ENCODE measurements around the gene ESRRB. TPM values are rescaled to one million over a fixed set of nuclear protein-coding genes. Genes with fewer than 3 reads are reported as not detected.
"Not testable (repeated sequence)": the region's sequence is repeated elsewhere in the genome, so short reads cannot be mapped to it uniquely, and the experiment has no call there.

The ESRRB gene
- total RNA-seq, 1 donor from 2014 or later, result 0.23 TPM

DNA sequence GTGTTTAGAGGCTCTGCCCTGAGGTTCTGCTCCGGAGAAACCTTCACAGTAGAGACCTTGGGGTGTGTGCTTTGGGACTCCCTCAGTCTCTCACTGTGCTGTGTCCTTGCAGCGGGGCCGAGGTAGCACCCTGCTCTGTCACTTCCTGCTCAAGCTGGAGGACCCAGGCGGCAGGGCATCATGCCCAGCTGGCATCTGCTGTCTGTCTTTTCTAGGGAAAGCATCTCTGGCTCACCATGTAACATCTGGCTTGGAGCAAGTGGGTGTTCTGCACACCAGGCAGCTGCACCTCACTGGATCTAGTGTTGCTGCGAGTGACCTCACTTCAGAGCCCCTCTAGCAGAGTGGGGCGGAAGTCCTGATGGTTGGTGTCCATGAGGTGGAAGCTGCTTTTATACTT, 124.5 kb downstream of the ESRRB start:
- no peaks in the 10 kb centered on the region for H3K9me3 Mint-ChIP-seq
- H3K4me1 Mint-ChIP-seq (ENCODE audit: low read depth), result no peaks in the 10 kb centered on the region
- no peak overlapping the region for H3K4me3 Mint-ChIP-seq (ENCODE audit: low read depth)
- no peaks in the 10 kb centered on the region for H3K36me3 Mint-ChIP-seq (ENCODE audit: low read depth)
- H3K27ac Mint-ChIP-seq, result no peak overlapping the region
- intact Hi-C loops (cut with micrococcal nuclease), result no loop called here
- DNase-seq (ENCODE audit: low spot score), result no peak
- H3K27me3 Mint-ChIP-seq (ENCODE audit: low read depth), result no peaks in the 10 kb centered on the region

GRCh38 chr14:76501156-76501720, 125.3 kb downstream of the ESRRB start:
- Mint-ChIP-seq H3K9me3 (no peaks in the 10 kb centered on the region), H3K4me3 (ENCODE audit: low read depth) (no peak overlapping the region), H3K27me3 (ENCODE audit: low read depth) (no peaks in the 10 kb centered on the region), H3K27ac (no peak overlapping the region), H3K4me1 (ENCODE audit: low read depth) (no peaks in the 10 kb centered on the region), H3K36me3 (ENCODE audit: low read depth) (no peaks in the 10 kb centered on the region)
- intact Hi-C loops (cut with micrococcal nuclease), result no loop called here
- no peak for DNase-seq (ENCODE audit: low spot score)

- Mint-ChIP-seq H3K27me3 (ENCODE audit: low read depth) (no peaks in the 10 kb centered on the region), H3K4me1 (ENCODE audit: low read depth) (no peaks in the 10 kb centered on the region)
Observed at GRCh38 chr14:76502219-76502618, 126.3 kb downstream of the ESRRB start.

GRCh38 chr14:76502638-76503037, 126.7 kb downstream of the ESRRB start:
- H3K27me3 Mint-ChIP-seq (ENCODE audit: low read depth), result no peaks in the 10 kb centered on the region
- intact Hi-C loops (cut with micrococcal nuclease), result no loop called here
- no peaks in the 10 kb centered on the region for H3K9me3 Mint-ChIP-seq
- H3K27ac Mint-ChIP-seq, result no peak overlapping the region
- H3K4me3 Mint-ChIP-seq (ENCODE audit: low read depth), result no peak overlapping the region
- H3K36me3 Mint-ChIP-seq (ENCODE audit: low read depth), result no peaks in the 10 kb centered on the region
- no peaks in the 10 kb centered on the region for H3K4me1 Mint-ChIP-seq (ENCODE audit: low read depth)
- no peak for DNase-seq (ENCODE audit: low spot score)

More at GRCh38 chr14:76502219-76502618, 126.3 kb downstream of the ESRRB start:
- H3K9me3 Mint-ChIP-seq, result no peaks in the 10 kb centered on the region
- no peaks in the 10 kb centered on the region for H3K36me3 Mint-ChIP-seq (ENCODE audit: low read depth)
- DNase-seq (ENCODE audit: low spot score), result no peak
- intact Hi-C loops (cut with micrococcal nuclease), result no loop called here
- H3K27ac Mint-ChIP-seq, result no peak overlapping the region
- H3K4me3 Mint-ChIP-seq (ENCODE audit: low read depth), result no peak overlapping the region

GRCh38 chr14:76509311-76509710, 133.4 kb downstream of the ESRRB start:
- Mint-ChIP-seq H3K27me3 (ENCODE audit: low read depth) (peaks cover 7% of the 10 kb centered on the region), H3K4me3 (ENCODE audit: low read depth) (no peak overlapping the region), H3K36me3 (ENCODE audit: low read depth) (no peaks in the 10 kb centered on the region), H3K9me3 (no peaks in the 10 kb centered on the region), H3K4me1 (ENCODE audit: low read depth) (no peaks in the 10 kb centered on the region), H3K27ac (no peak overlapping the region)
- no peak for DNase-seq (ENCODE audit: low spot score)
- intact Hi-C loops (cut with micrococcal nuclease), result no loop called here

- Mint-ChIP-seq H3K4me3 (ENCODE audit: low read depth) (no peak overlapping the region), H3K27me3 (ENCODE audit: low read depth) (peaks cover 7% of the 10 kb centered on the region), H3K4me1 (ENCODE audit: low read depth) (no peaks in the 10 kb centered on the region), H3K27ac (no peak overlapping the region), H3K36me3 (ENCODE audit: low read depth) (no peaks in the 10 kb centered on the region), H3K9me3 (no peaks in the 10 kb centered on the region)
- intact Hi-C loops (cut with micrococcal nuclease), result no loop called here
- no peak for DNase-seq (ENCODE audit: low spot score)
Observed at GRCh38 chr14:76510181-76510580, 134.2 kb downstream of the ESRRB start.

GRCh38 chr14:76514213-76514998, 138.5 kb downstream of the ESRRB start:
- Mint-ChIP-seq H3K4me3 (ENCODE audit: low read depth) (no peak overlapping the region), H3K36me3 (ENCODE audit: low read depth) (no peaks in the 10 kb centered on the region), H3K27me3 (ENCODE audit: low read depth) (peaks cover 9% of the 10 kb centered on the region), H3K9me3 (no peaks in the 10 kb centered on the region), H3K4me1 (ENCODE audit: low read depth) (no peaks in the 10 kb centered on the region), H3K27ac (no peak overlapping the region)
- intact Hi-C loops (cut with micrococcal nuclease), result no loop called here
- no peak for DNase-seq (ENCODE audit: low spot score)

- Mint-ChIP-seq H3K27ac (no peak overlapping the region), H3K4me3 (ENCODE audit: low read depth) (no peak overlapping the region), H3K27me3 (ENCODE audit: low read depth) (peaks cover 9% of the 10 kb centered on the region), H3K9me3 (no peaks in the 10 kb centered on the region), H3K36me3 (ENCODE audit: low read depth) (no peaks in the 10 kb centered on the region), H3K4me1 (ENCODE audit: low read depth) (no peaks in the 10 kb centered on the region)
- intact Hi-C loops (cut with micrococcal nuclease), result no loop called here
- no peak for DNase-seq (ENCODE audit: low spot score)
Observed at GRCh38 chr14:76516884-76517283, 140.9 kb downstream of the ESRRB start.

DNA sequence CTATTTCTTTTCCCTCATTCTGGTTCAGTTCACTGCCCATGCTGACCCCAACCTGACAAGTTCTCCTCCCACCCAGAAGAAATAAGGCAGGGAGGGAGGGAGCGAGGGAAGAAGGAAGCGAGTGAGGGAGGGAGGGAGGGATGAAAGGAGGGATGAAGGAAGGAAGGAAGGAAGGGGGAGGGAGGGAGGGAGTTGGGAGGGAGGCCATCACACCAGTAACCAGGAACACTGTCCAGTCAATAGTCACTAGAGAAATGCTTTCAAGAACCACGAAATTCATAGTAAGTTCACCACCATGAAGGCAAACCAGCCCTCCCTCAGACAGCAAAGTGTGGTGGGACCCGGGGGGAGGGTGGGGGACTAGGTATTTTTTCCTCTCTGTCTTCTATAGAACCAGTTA, 142.4 kb downstream of the ESRRB start:
- Mint-ChIP-seq H3K27me3 (ENCODE audit: low read depth) (peaks cover 17% of the 10 kb centered on the region), H3K27ac (no peak overlapping the region), H3K4me3 (ENCODE audit: low read depth) (no peak overlapping the region), H3K4me1 (ENCODE audit: low read depth) (no peaks in the 10 kb centered on the region), H3K9me3 (no peaks in the 10 kb centered on the region), H3K36me3 (ENCODE audit: low read depth) (no peaks in the 10 kb centered on the region)
- intact Hi-C loops (cut with micrococcal nuclease), result no loop called here
- no peak for DNase-seq (ENCODE audit: low spot score)

GRCh38 chr14:76525106-76525821, 149.3 kb downstream of the ESRRB start:
- H3K27ac Mint-ChIP-seq, result no peak overlapping the region
- H3K27me3 Mint-ChIP-seq (ENCODE audit: low read depth), result peaks cover 9% of the 10 kb centered on the region
- intact Hi-C loops (cut with micrococcal nuclease), result no loop called here
- H3K9me3 Mint-ChIP-seq, result no peaks in the 10 kb centered on the region
- H3K4me3 Mint-ChIP-seq (ENCODE audit: low read depth), result no peak overlapping the region
- no peak for DNase-seq (ENCODE audit: low spot score)
- H3K36me3 Mint-ChIP-seq (ENCODE audit: low read depth), result no peaks in the 10 kb centered on the region
- no peaks in the 10 kb centered on the region for H3K4me1 Mint-ChIP-seq (ENCODE audit: low read depth)

DNA sequence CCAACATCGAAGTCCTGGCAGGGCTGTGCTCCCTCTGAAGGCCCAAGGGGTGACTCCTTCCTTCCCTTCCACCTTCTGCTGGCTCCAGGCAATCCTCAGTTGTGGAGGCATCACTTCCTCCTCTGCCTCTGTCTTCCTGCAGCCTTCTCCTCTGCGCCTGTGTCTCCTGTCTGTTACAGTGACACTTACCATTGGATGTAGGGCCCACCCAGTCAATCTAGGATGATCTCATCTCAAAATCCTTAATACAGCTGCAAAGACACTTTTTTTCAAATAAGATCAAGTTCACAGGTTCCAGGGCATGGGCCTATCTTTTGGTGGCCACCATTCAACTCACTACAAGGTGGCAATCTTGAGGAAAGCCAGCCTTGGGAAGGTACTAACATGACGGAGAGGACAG, 155.1 kb downstream of the ESRRB start:
- no peak for DNase-seq (ENCODE audit: low spot score)
- no peaks in the 10 kb centered on the region for H3K4me1 Mint-ChIP-seq (ENCODE audit: low read depth)
- intact Hi-C loops (cut with micrococcal nuclease), result no loop called here
- no peaks in the 10 kb centered on the region for H3K27me3 Mint-ChIP-seq (ENCODE audit: low read depth)
- no peak overlapping the region for H3K4me3 Mint-ChIP-seq (ENCODE audit: low read depth)
- H3K27ac Mint-ChIP-seq, result no peak overlapping the region
- H3K9me3 Mint-ChIP-seq, result no peaks in the 10 kb centered on the region
- no peaks in the 10 kb centered on the region for H3K36me3 Mint-ChIP-seq (ENCODE audit: low read depth)

DNA sequence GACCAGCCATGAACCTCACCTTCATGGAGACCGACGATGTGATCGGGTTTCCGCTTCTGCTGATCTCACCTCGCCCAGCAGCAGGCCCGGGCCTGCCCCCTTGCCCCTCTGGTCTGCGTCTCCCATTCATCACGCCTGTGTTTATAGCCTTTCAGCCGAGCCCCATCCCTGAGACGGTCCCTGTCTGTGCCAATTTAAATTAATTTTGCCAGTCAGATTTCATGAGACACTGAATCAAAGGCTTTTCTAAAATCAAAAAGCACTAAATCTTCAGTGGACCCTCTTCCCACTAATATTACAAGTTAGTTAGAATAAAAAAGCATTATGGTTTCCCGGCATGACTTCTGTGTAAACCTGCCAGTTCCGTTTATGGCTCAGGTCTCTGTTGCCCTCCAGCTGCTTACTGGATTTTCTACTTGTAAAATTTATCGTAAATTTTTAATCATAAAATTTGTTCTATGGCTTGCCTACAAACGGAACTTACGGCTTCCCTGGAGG, 155.9 kb downstream of the ESRRB start:
- H3K4me1 Mint-ChIP-seq (ENCODE audit: low read depth), result no peaks in the 10 kb centered on the region
- no peak overlapping the region for H3K27ac Mint-ChIP-seq
- no peaks in the 10 kb centered on the region for H3K36me3 Mint-ChIP-seq (ENCODE audit: low read depth)

DNA sequence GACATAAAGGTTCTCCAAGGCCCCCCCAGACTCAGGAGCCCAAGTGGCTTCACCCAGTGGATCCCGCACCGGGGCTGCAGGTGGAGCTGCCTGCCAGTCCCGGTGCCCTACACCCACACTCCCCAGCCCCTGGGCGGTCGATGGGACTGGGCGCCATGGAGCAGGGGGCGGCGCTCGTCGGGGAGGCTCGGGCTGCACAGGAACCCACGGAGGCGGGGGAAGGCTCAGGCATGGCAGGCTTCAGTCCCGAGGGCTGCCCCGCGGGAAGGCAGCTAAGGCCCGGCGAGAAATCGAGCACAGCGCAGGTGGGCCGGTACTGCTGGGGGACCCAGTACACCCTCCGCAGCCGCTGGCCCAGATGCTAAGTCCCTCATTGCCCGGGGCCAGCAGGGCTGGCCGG, 160.7 kb downstream of the ESRRB start:
- H3K4me1 Mint-ChIP-seq (ENCODE audit: low read depth); H3K27ac Mint-ChIP-seq; intact Hi-C loops (cut with micrococcal nuclease); H3K9me3 Mint-ChIP-seq; DNase-seq (ENCODE audit: low spot score); H3K4me3 Mint-ChIP-seq (ENCODE audit: low read depth); H3K36me3 Mint-ChIP-seq (ENCODE audit: low read depth); H3K27me3 Mint-ChIP-seq (ENCODE audit: low read depth): not testable (repeated sequence)

More for the DNA sequence above, 155.9 kb downstream of the ESRRB start:
- Mint-ChIP-seq H3K9me3 (no peaks in the 10 kb centered on the region), H3K27me3 (ENCODE audit: low read depth) (no peaks in the 10 kb centered on the region), H3K4me3 (ENCODE audit: low read depth) (no peak overlapping the region)
- intact Hi-C loops (cut with micrococcal nuclease), result no loop called here
- no peak for DNase-seq (ENCODE audit: low spot score)

All from activated T-helper 2 cell treated with anti-CD3 and anti-CD28 coated beads, Interferon-gamma antibody, Interleukin-2, Interleukin-4, amounts not matched to agents 10 μg/mL and 5 μg/mL and 100 μg/mL, durations not matched to agents 14 hours and 24 hours and 36 hours (primary cell).